HG03571 (cell line): Measurements from ENCODE around the gene LYRM1.
"Not testable (repeated sequence)": the region's sequence is repeated elsewhere in the genome, so short reads cannot be mapped to it uniquely, and the experiment has no call there.

ENCODE experiments used
- ATAC-seq: cut with Tn5 transposase; IDR thresholded peaks from one replicate; pipeline ENCODE4 v1.9.1; 2021; ENCODE audit not compliant: unreplicated experiment

The LYRM1 gene

GRCh38 chr16:20900299-20901067 is at the start of gene LYRM1, which contains the start of gene DCUN1D3:
LYRM1 (plus strand) TSS chr16:20900771; CDS start chr16:20915556, 14,785 bp downstream.
DCUN1D3 (minus strand) TSS chr16:20900358; CDS start chr16:20862538, 37,820 bp downstream.
- ATAC-seq, result peak; percentile 68

DNA sequence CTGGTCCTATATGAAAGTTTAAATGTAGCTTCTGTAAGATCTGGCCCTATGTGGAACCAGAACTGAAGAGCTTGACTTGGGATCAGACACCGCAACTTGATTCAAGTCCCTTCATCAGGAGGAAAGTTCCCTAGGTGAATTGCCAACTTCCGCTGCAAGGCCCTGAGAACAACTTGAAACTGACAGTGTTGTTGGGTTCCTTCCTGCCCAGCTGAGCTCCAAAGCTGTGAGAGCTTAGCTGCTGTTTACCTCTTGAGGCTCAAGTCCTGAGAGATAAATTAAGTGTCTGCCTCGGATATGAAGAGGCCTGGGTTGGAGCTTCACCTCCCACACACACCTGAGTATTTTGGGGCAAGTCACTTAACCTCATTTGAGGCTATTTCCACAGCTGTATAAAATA is 49.6 kb upstream of the LYRM1 start:
- ATAC-seq, result no peak

- no peak for ATAC-seq
Measured at GRCh38 chr16:20851601-20852000, 49.0 kb upstream of the LYRM1 start.

DNA sequence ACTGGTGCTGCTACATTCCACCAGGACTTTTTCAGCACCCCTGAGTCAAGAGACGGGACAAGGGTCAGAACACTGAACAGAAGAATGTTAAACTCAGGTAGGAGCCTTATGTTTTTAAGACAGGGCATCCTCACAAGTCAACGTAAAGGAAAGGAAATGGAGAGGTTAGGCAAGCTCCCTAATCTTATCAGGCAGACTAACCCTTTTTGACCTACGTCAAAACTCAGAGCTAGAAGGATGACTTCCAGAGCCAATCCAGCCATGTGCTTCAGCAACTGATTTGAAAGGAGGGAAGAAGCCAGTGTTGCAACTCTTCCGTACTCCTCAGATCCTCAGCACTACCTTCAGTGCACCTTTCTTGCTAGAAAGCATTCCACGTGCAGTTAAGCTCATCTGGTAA is 47.4 kb upstream of the LYRM1 start:
- no peak for ATAC-seq

- ATAC-seq, result no peak
Measured at GRCh38 chr16:20853981-20854620, 46.5 kb upstream of the LYRM1 start.

GRCh38 chr16:20854963-20855362 is 45.6 kb upstream of the LYRM1 start:
- ATAC-seq, result no peak

GRCh38 chr16:20857281-20857680 is 43.3 kb upstream of the LYRM1 start:
- no peak for ATAC-seq

- no peak for ATAC-seq
Measured at GRCh38 chr16:20859229-20859628, 41.3 kb upstream of the LYRM1 start.

DNA sequence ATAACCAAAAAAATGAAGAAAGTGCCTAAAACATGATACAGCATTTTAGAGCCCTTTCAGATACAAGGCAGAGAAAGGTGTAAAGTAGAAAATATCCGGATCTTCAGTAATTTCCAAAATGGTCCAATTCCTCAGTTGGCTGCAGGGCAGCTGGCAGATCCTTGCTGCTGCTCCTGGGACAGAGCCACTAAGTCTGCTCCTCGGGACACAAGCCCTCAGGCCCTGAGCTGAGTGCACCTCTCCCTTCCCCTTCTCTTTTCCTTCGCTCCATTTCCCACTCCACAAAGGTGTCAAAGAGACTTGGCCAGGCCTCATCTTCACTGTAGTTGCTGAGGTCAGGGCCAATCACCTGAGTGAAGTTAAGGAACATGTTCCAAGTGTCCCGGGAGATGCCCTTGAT is 40.9 kb upstream of the LYRM1 start:
- no peak for ATAC-seq

DNA sequence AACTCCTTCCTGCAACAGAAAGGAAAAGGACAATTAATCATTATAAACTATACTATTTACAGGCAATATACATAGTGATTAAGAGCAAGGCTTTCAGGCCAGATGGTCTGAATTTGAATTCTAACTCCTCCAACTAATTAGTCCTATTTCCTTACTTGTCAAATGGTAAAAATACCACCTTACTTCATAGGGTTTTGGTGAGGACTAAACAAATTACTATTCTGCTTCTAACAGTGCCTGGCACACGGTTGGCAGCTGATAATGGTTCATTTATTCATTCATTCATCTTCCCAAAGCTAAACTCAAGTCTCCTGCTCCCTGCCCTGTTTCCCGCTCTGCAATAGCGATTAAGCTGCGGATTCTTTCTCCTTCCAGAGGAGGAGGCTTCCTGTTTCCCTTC is 40.2 kb upstream of the LYRM1 start:
- no peak for ATAC-seq

GRCh38 chr16:20860995-20861394 is 39.6 kb upstream of the LYRM1 start:
- ATAC-seq, result not testable (repeated sequence)

GRCh38 chr16:20862162-20862960 is 38.2 kb upstream of the LYRM1 start:
- no peak for ATAC-seq

DNA sequence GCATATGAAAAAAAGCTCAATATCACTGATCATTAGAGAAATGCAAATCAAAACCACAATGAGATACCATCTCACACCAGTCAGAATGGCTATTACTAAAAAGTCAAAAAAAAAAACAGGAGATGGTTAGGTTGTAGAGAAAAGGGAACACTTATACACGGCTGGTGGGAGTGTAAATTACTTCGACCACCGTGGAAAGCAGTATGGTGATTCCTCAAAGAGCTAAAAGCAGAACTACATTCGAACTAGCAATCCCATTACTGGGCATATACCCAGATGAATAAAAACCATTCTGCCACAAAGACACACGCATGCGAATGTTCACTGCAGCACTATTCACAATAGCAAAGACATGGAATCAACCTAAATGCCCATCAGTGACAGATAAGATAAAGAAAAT is 36.2 kb upstream of the LYRM1 start:
- ATAC-seq, result not testable (repeated sequence)

DNA sequence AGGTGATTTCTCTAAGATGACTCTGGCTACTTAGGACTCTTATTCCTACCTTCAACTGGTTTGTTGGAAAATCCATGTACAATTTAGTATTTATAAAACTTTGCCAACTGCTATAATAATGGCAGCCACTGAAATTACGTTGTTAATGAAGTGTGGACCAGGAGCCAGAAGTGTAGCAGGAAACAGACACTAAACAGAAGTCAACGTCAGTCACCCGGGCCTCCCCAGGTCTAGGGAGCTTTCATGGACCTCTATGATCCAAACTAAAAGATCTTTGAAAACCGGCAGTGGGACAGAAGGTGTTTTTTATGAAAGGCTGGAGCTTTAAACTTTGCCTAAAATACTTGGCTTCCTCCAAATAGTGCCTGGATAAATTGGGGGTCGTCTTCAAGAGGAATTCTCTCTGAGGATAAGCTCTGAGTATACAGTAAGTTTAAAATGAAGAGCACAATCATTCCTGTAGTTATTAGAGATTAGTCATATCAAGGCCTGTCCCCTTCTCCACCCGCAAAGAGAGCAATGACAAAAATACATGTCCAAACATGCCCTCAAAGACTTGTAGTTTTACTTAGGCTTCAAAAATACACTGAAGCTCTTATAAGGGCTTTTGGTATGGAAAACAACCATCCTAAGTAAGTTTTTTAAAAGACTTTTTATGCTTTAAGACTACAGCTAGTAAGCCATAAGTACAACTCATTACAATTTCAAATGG is 35.0 kb upstream of the LYRM1 start:
- peak; percentile 56 for ATAC-seq

DNA sequence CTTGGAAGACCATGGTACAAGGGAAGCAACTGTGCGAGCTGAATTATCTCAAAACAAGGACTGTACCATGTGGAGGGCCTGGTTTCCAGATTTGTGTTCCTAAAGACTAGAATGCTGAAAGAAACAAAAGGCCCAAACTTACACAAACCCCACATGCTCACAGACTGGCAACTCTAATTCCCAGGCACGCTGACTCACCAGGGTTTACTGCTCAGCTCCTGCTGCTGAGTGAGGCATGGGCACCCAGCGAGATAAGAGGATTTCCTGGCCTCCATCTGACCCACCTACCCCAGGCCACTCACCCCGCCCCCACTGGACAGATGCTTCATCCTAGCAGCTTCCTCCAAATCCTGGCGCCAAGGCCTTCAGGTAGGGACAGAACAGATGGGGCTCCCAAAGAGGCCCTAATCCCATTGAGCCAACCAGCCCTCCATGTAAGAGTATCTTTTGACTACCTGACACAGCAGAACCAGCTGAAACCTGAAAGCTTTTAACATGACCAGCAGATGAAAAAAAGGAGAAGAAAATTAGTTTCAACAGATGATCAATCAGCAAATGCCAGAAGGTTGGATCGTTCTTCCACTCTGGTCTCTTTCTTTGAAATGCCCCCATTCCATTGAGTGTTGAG is 34.3 kb upstream of the LYRM1 start:
- peak; percentile 24 for ATAC-seq

GRCh38 chr16:20866801-20867200 is 33.8 kb upstream of the LYRM1 start:
- ATAC-seq, result no peak

GRCh38 chr16:20867585-20867984 is 33.0 kb upstream of the LYRM1 start:
- no peak for ATAC-seq

DNA sequence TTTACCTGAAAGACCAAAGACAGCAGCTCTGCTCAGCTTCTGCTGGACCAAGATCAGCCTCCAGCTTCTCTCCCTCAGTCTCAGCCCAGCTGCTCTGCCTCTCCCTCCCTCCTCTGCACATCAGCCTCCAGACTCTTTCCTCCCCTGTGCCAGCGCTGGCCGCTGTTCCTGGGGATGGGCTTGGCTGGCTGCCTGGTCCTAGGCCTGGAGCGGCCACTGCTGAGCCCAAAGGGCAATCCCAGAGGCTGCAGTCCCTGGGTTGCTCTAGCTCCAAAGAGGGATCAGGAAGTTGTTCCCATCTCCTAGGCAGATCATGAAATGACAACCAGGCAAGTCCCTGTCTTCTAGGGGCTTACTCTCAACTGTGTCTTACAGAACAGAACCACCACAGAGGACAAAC is 31.7 kb upstream of the LYRM1 start:
- no peak for ATAC-seq

DNA sequence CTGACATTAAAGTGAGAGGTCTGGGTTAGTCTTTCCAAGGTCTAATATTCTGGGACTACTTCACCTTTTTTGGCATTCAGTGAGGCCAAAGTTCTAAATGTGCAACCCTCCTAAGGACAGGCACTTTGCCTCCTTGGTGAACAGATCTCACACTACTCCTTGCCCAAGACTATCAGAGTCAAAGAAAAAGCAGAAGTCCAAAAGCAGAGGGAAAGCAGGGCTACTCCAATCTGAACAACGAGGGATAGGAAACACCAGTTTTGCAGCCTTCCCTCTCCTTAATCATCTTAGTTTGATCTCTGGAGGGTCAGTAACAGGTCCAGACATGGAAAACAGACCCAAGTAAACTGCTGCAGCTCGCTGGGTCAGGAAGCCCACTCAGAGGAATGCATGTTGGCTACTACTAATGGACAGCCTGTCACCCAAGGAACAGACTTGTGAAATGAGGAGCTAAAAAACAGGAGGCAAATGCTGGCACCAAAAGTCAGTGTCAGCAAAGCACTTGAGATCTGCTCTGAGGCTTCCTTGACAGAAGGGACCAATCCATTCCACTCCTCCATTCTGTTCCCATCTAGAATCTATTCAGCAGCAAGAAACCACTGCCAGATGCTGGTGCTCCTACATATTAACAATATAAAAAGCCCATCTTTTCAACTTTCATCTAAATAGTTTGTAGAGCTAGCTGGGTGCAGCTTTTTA is 30.3 kb upstream of the LYRM1 start:
- no peak for ATAC-seq

DNA sequence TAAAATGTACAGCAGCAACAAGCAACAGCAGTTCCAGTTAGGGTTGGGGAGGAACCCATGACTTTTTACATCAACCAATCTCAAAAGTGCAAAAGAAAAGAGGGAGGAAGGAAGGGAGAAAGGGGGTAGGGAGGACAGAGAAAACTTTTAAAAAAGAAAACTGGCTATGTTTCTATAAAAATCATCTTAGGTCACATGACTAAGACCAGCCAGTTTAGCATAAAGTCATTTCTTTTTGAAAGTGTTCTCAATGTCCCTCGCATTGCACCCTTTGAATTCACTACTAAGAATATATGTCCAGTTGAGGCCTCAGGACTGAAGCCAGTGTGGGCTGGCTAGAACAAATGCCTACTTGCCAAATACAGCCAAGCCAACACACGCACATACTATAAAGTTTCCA is 29.3 kb upstream of the LYRM1 start:
- ATAC-seq, result no peak
